HFFc6 (cell line): ENCODE measurements around the gene ERFE. TPM values are rescaled to one million over a fixed set of nuclear protein-coding genes. Genes with fewer than 3 reads are reported as not detected.

Experiments
- DNase-seq: peaks from one replicate; pipeline ENCODE4 v3.0.0-alpha.2; 2018
- H3K27ac Mint-ChIP-seq: 2 replicates; pipeline ENCODE4 v1.8.0; 2020; ENCODE audit warnings: mild to moderate bottlenecking, mixed read lengths
- H3K27me3 Mint-ChIP-seq: 2 replicates; pipeline ENCODE4 v1.8.0; 2021; ENCODE audit warnings: mild to moderate bottlenecking, moderate library complexity, mixed read lengths; ENCODE audit not compliant: insufficient read depth
- H3K36me3 Mint-ChIP-seq: 2 replicates; pipeline ENCODE4 v1.8.0; 2021; ENCODE audit warnings: low read depth, mixed read lengths
- H3K4me1 Mint-ChIP-seq: 2 replicates; pipeline ENCODE4 v1.8.0; 2020; ENCODE audit warnings: low read depth, mixed read lengths
- H3K4me3 Mint-ChIP-seq: 2 replicates; pipeline ENCODE4 v1.8.0; 2020; ENCODE audit warnings: mild to moderate bottlenecking, moderate library complexity, mixed read lengths
- H3K9me3 Mint-ChIP-seq: 2 replicates; pipeline ENCODE4 v1.8.0; 2020; ENCODE audit warnings: mild to moderate bottlenecking, mixed read lengths
- CTCF ChIP-seq: fragments of 200-600 bp; sonication (generic); IDR thresholded peaks from 2 replicates; pipeline ENCODE4 v1.5.0; 2021; ENCODE audit warnings: antibody characterized with exemption, mild to moderate bottlenecking
- total RNA-seq, 6 experiments: library from RNA; stranded (reverse); fragmentation: NEBNext Ultra II Directional; extraction: Animal tissue kit (Norgen Biotek cat#: 25700); gene quantifications; 2 replicates in 1 of 6; 3 replicates in 5 of 6; pipeline ENCODE4 v1.2.3, GENCODE V29; 2021

Gene ERFE
- total RNA-seq, 6 experiments from 2014 or later, result 0.19 to 0.46 (median 0.41) TPM; not detected in 1

- Mint-ChIP-seq H3K27me3 (peaks cover 1% of the 10 kb centered on the region), H3K27ac (no peak overlapping the region), H3K4me3 (no peak overlapping the region), H3K9me3 (no peaks in the 10 kb centered on the region), H3K4me1 (no peaks in the 10 kb centered on the region), H3K36me3 (no peaks in the 10 kb centered on the region)
- DNase-seq, result no peak
- TF ChIP-seq CTCF, result no peak
Observed at GRCh38 chr2:238128534-238129001, 30.2 kb upstream of the ERFE start.

GRCh38 chr2:238129166-238130010, 29.4 kb upstream of the ERFE start:
- Mint-ChIP-seq H3K9me3 (no peaks in the 10 kb centered on the region), H3K27me3 (no peaks in the 10 kb centered on the region; the same call in none of the 2 replicates), H3K4me1 (no peaks in the 10 kb centered on the region), H3K36me3 (no peaks in the 10 kb centered on the region), H3K27ac (no peak overlapping the region), H3K4me3 (no peak overlapping the region)
- no peak for DNase-seq
- TF ChIP-seq CTCF, result no peak

GRCh38 chr2:238130111-238130695, 28.6 kb upstream of the ERFE start:
- Mint-ChIP-seq H3K4me3 (no peak overlapping the region), H3K27ac (no peak overlapping the region), H3K36me3 (no peaks in the 10 kb centered on the region), H3K27me3 (peaks cover 4% of the 10 kb centered on the region), H3K9me3 (no peaks in the 10 kb centered on the region), H3K4me1 (no peaks in the 10 kb centered on the region)
- TF ChIP-seq CTCF, result no peak
- no peak for DNase-seq

GRCh38 chr2:238130696-238131628, 27.8 kb upstream of the ERFE start:
- H3K36me3 Mint-ChIP-seq, result no peaks in the 10 kb centered on the region
- peaks cover 4% of the 10 kb centered on the region for H3K27me3 Mint-ChIP-seq
- H3K4me1 Mint-ChIP-seq, result no peaks in the 10 kb centered on the region
- DNase-seq, result no peak
- H3K9me3 Mint-ChIP-seq, result no peaks in the 10 kb centered on the region
- no peak for TF ChIP-seq CTCF
- no peak overlapping the region for H3K27ac Mint-ChIP-seq
- no peak overlapping the region for H3K4me3 Mint-ChIP-seq

GRCh38 chr2:238131761-238132462, 26.9 kb upstream of the ERFE start:
- TF ChIP-seq CTCF, result no peak
- no peak overlapping the region for H3K27ac Mint-ChIP-seq
- no peaks in the 10 kb centered on the region for H3K9me3 Mint-ChIP-seq
- peaks cover 4% of the 10 kb centered on the region for H3K27me3 Mint-ChIP-seq
- H3K36me3 Mint-ChIP-seq, result no peaks in the 10 kb centered on the region
- H3K4me1 Mint-ChIP-seq, result no peaks in the 10 kb centered on the region
- H3K4me3 Mint-ChIP-seq, result no peak overlapping the region
- DNase-seq, result no peak
